Inflammatory macrophage treated with lipopolysaccharide for 1 hour (primary cell): Measurements from ENCODE around the gene STK32C.

Experiments
- DNase-seq, 2 donors: peaks; one replicate each; pipeline ENCODE4 v3.0.0-alpha.2; 2020 to 2022

Gene STK32C

DNA sequence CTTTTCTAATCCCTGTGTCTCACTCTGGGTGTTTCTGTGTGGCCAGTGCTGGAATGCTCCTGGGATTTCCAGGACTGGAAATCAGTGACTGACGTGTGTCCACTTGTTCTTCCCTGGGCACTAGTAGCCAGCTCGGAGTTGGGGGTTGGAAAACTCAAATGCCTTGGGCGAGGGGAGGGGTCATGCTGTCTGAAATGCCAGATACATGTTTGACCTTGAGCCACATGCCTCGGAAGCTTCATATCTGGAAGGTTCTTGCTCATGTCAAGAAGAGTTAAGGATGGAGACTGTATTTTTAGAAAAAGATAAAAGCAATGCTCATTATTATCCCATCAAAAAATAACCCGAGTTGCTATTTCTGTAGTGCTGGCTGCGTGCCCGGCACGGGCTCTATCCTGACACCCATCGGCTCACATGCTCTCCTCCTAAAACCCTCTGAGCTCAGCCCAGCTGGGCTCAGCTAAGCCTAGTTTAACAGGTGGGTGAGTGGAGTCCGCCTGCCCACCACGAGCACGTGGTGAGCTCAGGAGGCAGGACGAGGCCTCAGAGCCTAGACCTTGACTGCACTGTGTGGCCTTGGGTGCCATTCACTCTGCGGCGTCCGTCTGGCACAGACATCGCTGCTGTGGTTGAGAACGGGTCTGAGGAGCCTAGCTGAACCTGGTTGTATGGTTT lies 114.6 kb downstream of the STK32C start:
- no peak for DNase-seq

DNA sequence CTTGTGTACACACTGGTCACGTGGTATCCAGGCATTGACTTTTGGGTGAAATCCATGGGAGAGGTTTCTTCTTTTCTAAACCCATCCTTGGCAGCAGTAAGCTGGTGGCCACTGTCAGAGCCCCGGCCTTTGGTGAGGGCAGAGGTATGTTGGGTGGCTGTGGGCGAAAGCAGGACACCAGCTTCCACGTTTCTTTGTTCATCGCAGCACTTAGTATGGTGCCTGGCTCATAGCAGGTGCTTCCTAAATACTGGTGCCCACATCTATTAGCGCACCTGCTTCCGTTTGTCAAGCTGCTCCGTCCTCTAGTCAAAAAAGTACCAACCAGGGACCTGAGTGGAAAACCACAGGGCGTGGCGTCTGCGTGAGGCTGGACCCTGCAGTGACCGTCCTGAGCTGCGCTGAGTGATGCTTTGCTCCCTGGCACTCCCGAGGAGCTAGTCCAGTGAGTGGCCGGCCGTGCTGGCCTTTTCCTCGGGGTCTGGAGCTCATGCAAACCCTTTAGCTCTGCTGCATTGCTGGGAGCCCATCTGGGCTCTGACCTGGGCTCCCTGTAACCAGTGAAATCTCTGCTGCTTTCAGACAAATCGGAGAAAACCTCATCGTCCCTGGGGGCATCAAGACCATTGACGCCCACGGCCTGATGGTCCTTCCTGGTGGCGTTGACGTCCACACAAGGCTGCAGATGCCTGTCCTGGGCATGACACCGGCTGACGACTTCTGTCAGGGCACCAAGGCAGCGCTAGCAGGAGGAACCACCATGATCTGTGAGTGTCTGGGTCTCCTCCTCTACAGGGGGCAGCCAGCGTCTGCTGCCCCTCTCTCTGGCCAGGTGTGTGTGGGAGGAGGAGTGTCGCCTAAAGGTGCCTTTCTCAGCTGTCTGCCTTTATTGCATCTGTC lies 115.4 kb downstream of the STK32C start:
- no peak for DNase-seq

DNA sequence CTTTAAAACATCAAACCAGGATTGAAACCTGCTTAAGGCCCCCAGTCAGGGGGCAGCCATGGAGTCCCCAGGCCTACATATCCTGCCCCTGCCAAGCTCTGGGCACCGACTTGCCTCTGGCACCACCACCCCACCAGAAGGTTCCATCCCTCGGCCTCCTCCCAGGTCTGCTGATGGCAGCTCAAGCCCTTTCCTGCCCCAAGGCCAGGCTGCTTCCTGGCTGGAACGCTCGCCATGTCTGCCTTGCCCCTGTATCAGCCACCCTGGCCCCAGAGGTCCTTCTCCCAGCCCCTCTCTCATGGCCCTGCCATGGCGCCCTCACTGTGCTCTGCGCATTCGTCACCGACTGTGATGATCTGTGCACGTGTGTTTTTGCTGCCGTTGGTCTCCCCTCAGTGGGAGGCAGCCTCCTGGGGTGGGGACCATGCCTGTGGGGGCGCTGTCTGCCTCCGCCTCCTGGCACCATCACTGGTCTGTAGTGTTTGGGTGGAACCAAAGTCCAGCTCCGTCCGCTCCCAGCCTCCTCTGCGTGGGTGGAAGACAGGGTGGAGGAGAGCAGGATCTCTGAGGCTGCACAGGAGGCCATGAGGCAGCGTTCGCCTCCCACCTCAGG lies 117.8 kb downstream of the STK32C start:
- DNase-seq = no peak

DNA sequence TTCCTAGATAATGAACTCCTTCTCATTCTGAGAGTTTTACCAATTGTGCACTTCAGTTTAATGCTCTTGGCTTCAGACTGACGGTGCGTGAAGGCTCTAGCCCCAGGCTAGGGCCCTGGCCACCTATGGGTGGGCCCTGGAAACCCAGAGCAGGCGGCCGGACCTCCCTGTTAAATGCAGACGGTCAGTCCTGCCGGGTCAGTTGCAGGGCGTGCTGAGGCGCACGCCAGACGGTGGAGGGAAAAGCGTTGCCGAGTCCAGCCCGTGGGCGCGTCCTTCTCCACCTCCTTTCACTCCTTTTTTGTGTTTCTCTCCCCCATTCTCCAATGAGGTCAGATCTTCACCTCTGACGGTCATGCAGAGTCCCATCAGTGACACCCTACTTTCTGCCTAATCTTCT lies 118.7 kb downstream of the STK32C start:
- no peak for DNase-seq

DNA sequence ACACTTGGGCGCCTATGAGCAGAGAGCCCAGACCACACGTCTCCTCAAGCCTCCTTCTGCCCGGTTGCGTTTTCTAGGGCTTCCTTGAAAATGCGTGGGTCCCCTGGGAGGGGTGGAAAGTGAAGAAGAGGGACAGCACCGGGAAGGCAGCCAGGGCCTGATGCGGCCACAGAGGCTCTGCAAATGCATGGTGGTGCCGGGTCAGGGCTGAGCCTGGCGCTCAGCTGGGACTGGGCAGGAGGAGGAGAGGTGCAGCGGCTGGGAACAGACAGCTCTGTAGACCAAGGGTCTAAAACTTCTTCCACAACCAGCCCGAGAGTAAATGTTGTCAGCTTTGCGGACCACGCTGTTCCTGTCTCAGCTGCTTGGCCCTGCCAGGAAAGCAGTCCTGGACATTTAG lies 119.4 kb downstream of the STK32C start:
- DNase-seq = no peak

DNA sequence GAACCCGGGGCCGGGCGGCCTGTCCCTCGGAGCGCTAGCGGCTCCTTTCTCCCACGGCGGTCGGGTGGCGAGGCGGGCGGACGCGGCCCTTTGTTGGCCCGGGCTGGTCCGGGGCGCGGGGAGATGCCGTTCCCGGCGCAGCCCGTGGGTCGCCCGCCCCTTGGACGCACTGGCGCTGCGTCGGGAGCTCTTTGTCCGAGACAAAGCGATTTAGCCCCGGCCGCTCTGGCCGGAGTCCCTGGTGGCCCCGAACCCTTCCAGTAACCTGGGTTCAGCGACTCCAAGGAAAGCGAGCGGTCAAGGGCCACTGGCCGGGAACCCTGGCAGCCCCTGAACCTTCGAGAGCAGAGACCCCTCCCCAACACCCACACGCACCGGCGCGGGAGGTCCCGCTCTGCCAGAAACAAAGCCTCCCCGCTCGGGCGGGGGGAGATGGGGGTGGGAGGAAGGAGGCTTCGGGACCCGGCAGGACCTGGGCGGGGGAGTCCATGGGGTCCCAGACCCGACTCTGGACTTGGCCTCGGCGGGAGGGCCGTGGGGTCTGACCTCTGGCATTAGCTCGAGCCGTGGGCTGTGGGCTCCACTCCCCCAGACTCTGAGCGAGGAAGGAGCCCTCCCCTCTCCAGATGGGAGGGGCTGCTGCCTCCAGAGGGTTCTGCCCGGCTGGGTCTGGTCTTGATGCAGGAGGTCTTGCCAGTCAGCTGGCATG lies 120.2 kb downstream of the STK32C start:
- DNase-seq = no peak

DNA sequence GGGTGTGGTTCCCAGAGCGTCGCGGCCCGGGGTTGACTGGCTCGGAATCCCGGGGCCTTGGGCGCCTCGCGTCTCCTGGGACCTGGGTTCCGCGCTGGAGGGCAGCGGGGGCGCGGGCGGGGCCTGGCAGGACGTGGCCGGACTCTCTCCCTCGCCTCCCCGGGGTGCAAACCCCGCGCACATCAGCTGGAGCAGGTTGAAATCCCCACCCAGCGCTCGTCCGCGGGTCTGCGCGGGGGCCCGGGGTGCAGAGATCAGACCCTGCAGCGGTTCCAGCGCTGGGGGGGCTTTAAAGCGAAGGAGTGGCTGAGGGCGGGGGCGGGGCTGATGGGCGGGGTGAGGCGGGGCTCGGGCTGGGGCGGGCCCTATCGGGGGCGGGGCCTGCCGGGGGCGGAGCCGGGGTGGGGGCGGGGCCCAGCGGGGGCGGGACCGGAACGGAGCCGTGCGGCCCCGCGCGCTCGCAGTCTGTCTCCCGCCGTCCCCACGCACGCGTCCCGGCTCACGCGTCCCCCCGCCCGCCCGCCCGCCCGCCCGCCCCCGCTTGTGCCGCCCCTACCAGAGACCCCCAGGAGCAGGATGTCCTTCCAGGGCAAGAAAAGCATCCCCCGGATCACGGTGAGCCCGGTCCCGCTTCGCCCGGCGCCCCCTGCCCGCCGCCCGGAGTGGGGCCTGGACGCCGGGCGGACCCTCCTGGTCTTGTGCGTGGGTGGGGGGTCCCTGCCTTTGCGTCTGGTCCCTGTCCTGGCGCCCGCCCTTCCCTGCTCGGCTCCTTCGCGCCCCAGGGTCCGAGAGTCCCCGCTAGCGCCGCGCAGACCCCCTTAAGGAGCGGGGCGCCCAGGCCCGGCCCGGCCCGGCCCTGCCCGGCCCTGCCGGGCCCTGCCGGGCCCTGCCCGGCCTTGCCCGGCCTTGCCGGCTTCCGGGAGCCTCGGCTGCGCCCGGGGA lies 121.0 kb downstream of the STK32C start, which contains the start of gene DPYSL4:
DPYSL4 (plus strand) TSS at position 461 of the 942 bp plus-strand sequence; CDS start at position 577, 116 bp downstream.
- DNase-seq = peak in 1 of 2 donors; percentile 4

DNA sequence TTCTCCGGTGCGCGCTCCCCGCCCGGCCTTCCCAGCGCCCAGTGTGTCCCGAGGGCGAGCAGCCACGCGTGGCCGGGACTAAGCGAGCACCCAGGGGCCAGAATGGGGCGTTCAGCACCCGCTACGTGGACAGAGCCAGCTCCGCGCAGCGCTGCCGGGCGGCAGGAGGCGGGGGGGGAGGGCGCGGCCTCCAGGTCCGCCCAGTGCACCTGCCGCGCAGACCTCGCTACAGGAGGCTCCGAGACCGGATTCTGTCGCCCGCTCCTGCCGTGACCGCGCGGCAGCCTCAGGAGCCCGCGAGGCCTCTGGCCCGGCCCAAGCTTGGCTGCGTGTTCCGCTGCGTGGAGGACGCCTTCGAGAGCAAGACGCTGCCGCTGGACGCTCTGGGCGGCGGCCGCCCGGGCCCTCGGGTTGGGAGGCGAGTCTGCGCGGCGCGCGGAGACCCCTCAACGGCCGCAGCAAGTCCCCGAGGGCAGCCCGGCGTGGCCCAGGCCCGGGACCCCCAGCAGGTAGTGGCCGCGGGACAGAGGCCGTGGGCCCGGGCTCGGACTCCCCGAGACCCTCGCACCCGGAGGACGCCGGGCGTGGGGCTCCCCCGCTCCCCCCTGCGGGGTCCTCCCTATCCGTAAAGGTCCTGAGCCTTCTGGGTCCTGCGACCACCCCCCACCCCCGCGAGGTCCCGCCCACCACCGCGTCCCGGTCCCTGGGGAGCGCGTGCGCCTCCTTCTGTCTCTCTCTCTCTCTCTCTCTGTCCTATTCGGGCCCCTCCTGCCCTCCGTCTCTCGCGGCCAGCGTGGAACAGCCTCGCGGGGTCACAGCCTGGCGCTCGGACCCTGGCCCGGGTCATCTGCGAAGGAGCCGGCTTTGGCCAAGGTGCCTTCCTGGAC lies 121.9 kb downstream of the STK32C start:
- peak in 1 of 2 donors; percentile 7 for DNase-seq

DNA sequence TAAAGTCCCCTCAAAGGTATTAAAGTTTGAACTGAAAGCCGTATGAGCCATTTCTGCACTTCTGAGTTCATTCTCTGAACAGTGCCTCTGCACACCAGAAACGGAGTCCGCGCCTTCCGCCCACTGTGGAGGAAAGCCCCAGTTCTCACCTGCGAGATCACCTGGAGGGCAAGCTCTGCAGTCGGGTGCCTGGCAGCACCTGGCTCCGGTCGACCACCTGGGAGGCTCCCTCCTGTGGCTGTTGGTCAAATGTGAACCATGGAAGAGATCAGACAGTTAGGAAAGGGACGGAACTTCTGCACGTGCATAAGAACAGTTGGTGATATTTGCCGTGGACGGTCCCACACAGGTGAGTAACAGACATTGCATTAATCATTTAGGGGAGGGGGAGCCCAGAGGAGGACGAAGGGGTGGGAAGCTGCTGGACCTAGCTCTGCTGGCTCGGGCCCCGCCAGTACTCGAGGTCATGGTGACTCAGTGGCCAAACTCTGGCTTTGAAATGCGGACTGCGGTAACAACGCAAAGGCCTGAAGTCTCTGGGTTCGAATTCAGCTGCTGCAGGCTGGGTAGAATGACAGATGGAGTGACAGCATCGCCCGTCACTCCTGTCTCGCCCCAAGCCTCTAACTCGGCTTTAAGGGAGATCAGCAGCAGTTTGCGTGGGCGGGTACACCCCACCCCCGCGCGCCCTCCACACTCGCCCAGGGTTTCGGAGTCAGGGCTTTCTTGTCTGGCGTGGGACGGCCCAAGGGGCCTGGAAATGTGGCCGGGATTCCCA lies 122.7 kb downstream of the STK32C start:
- no peak for DNase-seq

DNA sequence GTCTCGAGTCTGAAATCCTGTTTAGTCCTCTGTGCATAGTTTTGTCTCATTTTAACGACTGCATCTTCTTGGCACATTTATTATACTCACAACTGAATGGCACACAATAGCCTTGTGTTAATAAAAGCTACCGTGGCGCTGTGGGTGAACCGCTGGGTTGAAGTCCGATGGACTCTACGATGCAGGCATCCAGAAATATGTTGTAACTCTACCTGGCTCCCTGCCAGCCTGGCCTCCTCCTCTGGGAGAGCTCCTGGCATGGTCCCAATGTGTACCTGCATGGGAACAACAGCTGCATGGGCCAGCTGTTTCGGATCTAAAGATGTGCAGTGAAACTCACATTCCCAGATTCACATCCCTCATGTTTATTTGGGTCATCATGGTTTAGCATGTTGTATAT lies 124.7 kb downstream of the STK32C start:
- no peak for DNase-seq

DNA sequence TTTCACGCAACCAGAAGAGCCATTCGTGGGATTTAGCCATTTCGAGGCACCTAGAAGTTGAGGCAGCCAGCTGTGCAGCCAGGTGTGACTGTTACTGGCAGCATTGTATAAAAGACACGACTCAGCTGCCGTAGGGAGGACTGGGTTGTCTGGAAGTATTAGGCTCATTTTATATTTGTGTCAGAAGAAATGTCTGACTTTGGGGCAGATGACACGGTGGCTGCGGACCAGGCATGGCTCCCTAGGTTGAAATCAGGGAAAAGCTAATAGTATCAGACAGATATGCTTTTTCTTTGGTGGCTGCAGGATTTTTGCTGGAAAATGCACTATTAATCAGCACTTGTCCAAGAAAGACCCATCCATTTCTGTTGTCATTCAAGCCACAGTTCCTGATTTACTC lies 125.2 kb downstream of the STK32C start:
- DNase-seq = no peak

DNA sequence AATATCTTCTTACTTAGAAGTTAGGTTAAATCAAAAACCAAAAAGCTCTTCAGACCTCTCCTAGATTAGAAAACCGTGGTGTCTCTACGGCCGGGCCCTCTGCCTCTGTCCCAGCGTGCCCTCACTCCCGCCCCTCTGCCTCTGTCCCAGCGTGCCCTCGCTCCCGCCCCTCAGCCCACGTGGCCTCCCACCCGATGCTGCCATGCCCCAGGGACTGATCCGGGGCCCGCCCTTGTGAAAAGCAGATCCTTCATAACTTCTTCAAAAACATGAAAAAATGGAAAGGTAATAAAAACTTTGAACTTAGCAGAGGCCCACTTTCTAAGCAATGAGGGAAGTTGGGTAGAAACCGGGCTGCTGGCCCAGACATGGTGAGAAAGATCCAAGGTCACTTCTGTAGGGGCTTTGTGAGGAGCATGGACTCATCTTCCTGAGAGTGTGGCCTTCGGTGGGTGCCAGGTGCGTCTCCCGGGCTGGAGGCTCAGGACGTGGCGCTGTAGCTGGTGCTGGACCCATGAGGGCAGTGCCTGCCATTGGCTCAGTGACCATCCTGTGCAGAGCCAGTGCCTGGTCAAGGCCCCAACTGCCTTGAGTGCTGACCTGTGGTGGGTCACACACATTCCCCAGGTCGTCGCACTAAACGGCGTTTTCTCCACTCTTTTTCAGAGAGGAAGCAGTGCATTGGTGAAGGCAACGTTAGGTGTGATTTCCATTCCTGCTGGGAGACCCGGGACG lies 125.9 kb downstream of the STK32C start:
- no peak for DNase-seq

DNA sequence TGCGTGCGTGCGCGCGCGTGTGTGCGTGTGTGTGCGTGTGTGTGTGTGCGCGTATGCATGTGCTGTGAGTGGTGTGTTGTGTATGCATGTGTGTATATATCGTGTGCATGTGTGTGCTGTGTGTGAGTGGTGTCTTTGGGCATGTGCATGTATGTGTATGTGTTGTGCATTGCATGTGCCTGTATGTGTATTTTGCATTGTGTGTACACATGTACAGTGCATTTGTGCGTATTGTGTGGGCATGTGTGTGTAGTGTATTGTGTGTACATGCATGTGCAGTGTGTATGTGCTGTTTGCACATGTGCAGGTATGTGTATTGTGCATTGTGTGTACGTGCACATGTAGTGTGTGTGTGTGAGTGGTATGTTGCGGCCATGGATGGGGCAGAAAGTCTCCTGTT lies 127.0 kb downstream of the STK32C start:
- no peak for DNase-seq

DNA sequence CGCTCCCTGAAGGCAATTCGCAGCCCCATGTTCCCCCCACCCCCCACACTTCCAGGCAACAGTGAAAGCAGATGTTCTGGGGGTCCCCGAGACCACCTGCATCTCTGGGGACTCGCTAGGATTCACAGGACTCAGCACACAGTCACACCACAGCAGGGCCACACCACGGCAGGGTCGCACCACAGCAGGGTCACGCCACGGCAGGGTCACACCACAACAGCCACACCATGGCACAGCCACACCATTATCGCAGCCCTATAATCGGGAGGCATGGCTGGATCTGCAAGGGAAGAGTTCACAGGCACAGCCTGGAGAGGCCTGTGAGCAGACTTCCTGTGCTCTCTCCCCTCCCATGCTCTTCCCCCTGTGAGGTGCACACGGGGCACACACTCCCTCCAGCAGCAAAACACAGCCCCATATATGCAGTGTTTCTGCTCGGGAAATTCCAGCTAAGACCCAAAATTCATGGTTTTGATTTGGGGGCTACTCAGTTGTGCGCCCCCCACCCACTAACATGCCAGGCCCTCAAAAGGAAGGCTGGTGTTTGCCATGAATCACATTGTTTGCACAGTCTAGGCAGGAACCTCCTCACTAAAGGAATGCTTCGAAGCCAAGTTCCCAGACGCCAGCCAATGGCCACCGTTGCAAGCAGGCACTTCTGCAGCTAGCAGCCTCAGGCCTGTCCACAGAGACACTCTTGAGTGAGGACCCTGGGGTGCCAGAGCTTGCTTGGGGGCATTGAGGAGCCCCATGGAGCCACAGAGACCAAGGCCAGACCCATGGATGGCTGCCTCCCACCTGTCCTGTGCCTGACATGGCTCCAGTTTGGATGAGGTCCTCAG lies 128.0 kb downstream of the STK32C start:
- DNase-seq = no peak

DNA sequence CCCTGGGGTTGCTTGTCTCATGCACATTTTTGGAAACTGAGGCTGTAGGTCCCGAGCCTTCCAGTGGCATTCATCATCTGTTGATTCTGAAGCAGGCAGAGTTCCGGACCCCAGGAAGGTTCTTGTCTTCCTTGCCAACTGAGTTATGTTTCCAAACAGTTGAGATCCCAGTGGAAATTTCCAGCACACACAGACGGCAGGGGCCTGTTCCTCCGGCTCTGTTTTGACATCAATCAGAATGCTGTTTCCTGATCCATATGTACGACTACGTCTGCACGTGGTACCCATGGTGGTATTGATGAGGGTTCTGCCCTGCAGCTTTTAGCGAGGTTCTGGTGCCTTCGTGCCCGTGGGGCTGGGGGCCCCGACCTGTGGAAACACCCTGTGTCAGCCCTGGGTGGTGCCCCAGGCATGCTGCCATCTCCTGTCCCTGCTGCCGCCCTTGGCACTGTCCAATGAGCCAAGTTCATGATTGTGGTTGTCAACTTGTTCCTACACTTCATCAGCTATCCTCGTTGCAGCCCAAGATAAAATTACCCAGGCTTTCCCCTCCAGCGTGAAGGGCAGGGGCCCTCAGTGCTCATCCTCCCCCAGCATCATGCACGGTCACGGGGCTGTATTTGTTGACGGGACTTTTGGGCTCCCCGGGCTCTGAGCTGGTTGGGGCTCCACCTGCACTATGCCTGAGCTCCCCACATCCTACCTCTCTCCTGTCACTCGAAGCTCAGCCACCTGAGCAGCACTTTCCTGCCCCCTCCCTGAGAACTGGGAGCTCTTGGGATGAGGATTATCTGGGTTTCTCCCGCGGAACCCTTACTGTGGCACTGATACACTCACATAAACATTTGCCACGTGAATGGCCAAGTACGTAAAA lies 128.8 kb downstream of the STK32C start:
- no peak for DNase-seq

DNA sequence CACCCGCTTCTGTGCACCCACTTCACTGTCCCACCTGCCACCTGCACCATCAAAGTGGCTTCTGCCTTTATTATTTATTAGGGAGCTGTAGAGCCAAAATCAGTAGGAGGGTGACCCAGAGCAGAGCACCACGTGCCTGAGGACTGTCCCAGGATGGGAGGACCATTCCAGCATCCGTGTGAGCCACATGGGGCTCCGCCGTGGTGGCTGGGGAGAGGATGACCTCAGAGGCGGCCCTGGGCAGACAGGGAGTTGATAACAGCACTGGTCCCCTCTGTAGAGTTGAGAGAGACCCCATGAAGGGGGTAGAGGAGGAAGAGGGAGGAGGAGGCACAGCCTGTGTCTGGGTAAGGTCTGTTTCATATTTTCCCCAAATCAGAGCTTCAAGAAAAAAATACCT lies 129.7 kb downstream of the STK32C start:
- DNase-seq = no peak
